Measurements from ENCODE around the gene SVEP1.

The SVEP1 gene

GRCh38 chr9:110329639-110330230 lies 249.8 kb downstream of the SVEP1 start:
- DNase-seq (ENCODE audit: insufficient read length, low spot score) (no peak), FAIRE-seq (peak; percentile 45)
- TF ChIP-seq POLR2AphosphoS5 (IDR thresholded peaks at IDR 0.05; ENCODE audit: low read depth, low read length) (no peak), POLR2A (IDR thresholded peaks at IDR 0.05; ENCODE audit: low read depth, low read length) (no peak), SPI1 (IDR thresholded peaks at IDR 0.05; ENCODE audit: low read depth, low read length) (0 out of 2 replicates have a peak, but pooled peaks have one; percentile 28), TAF1 (IDR thresholded peaks at IDR 0.05; ENCODE audit: low read depth, low read length) (no peak), POU2F2 (IDR thresholded peaks at IDR 0.05; ENCODE audit: low read depth, low read length) (no peak), PAX5 (IDR thresholded peaks at IDR 0.05; ENCODE audit: insufficient read depth, low read length, severe bottlenecking) (no peak)

- TF ChIP-seq POU2F2 (IDR thresholded peaks at IDR 0.05; ENCODE audit: low read depth, low read length) (no peak), POLR2A (IDR thresholded peaks at IDR 0.05; ENCODE audit: low read depth, low read length) (no peak), SPI1 (IDR thresholded peaks at IDR 0.05; ENCODE audit: low read depth, low read length) (no peak), TAF1 (IDR thresholded peaks at IDR 0.05; ENCODE audit: low read depth, low read length) (no peak), POLR2AphosphoS5 (IDR thresholded peaks at IDR 0.05; ENCODE audit: low read depth, low read length) (no peak), PAX5 (IDR thresholded peaks at IDR 0.05; ENCODE audit: insufficient read depth, low read length, severe bottlenecking) (no peak)
These were observed 250.8 kb downstream of the SVEP1 start for GRCh38 chr9:110328763-110329162.

GRCh38 chr9:110327716-110328115 lies 251.8 kb downstream of the SVEP1 start:
- FAIRE-seq (no peak), DNase-seq (ENCODE audit: insufficient read length, low spot score) (no peak)
- TF ChIP-seq PAX5 (IDR thresholded peaks at IDR 0.05; ENCODE audit: insufficient read depth, low read length, severe bottlenecking) (no peak), SPI1 (IDR thresholded peaks at IDR 0.05; ENCODE audit: low read depth, low read length) (no peak), POU2F2 (IDR thresholded peaks at IDR 0.05; ENCODE audit: low read depth, low read length) (no peak), TAF1 (IDR thresholded peaks at IDR 0.05; ENCODE audit: low read depth, low read length) (no peak), POLR2AphosphoS5 (IDR thresholded peaks at IDR 0.05; ENCODE audit: low read depth, low read length) (no peak), POLR2A (IDR thresholded peaks at IDR 0.05; ENCODE audit: low read depth, low read length) (no peak)

More at GRCh38 chr9:110328763-110329162, 250.8 kb downstream of the SVEP1 start:
- DNase-seq (ENCODE audit: insufficient read length, low spot score): no peak
- no peak for FAIRE-seq

- DNase-seq (ENCODE audit: insufficient read length, low spot score): no peak
- FAIRE-seq: no peak
- TF ChIP-seq POU2F2 (IDR thresholded peaks at IDR 0.05; ENCODE audit: low read depth, low read length): no peak
- no peak for TF ChIP-seq POLR2A (IDR thresholded peaks at IDR 0.05; ENCODE audit: low read depth, low read length)
- TF ChIP-seq PAX5 (IDR thresholded peaks at IDR 0.05; ENCODE audit: insufficient read depth, low read length, severe bottlenecking): no peak
- TF ChIP-seq TAF1 (IDR thresholded peaks at IDR 0.05; ENCODE audit: low read depth, low read length): no peak
- TF ChIP-seq POLR2AphosphoS5 (IDR thresholded peaks at IDR 0.05; ENCODE audit: low read depth, low read length): no peak
- TF ChIP-seq SPI1 (IDR thresholded peaks at IDR 0.05; ENCODE audit: low read depth, low read length): no peak
These were observed 255.7 kb downstream of the SVEP1 start for GRCh38 chr9:110323818-110324217.

GRCh38 chr9:110320651-110321445 lies 258.7 kb downstream of the SVEP1 start:
- no peak for TF ChIP-seq PAX5 (IDR thresholded peaks at IDR 0.05; ENCODE audit: insufficient read depth, low read length, severe bottlenecking)
- TF ChIP-seq POLR2A (IDR thresholded peaks at IDR 0.05; ENCODE audit: low read depth, low read length): no peak
- TF ChIP-seq POLR2AphosphoS5 (IDR thresholded peaks at IDR 0.05; ENCODE audit: low read depth, low read length): no peak
- no peak for TF ChIP-seq SPI1 (IDR thresholded peaks at IDR 0.05; ENCODE audit: low read depth, low read length)
- TF ChIP-seq POU2F2 (IDR thresholded peaks at IDR 0.05; ENCODE audit: low read depth, low read length): no peak
- no peak for TF ChIP-seq TAF1 (IDR thresholded peaks at IDR 0.05; ENCODE audit: low read depth, low read length)
- no peak for FAIRE-seq
- no peak for DNase-seq (ENCODE audit: insufficient read length, low spot score)

GRCh38 chr9:110319781-110320492 lies 259.6 kb downstream of the SVEP1 start:
- FAIRE-seq (no peak), DNase-seq (ENCODE audit: insufficient read length, low spot score) (no peak)
- TF ChIP-seq PAX5 (IDR thresholded peaks at IDR 0.05; ENCODE audit: insufficient read depth, low read length, severe bottlenecking) (no peak), POLR2AphosphoS5 (IDR thresholded peaks at IDR 0.05; ENCODE audit: low read depth, low read length) (no peak), SPI1 (IDR thresholded peaks at IDR 0.05; ENCODE audit: low read depth, low read length) (no peak), POU2F2 (IDR thresholded peaks at IDR 0.05; ENCODE audit: low read depth, low read length) (no peak), POLR2A (IDR thresholded peaks at IDR 0.05; ENCODE audit: low read depth, low read length) (no peak), TAF1 (IDR thresholded peaks at IDR 0.05; ENCODE audit: low read depth, low read length) (no peak)

- TF ChIP-seq POU2F2 (IDR thresholded peaks at IDR 0.05; ENCODE audit: low read depth, low read length): no peak
- TF ChIP-seq POLR2AphosphoS5 (IDR thresholded peaks at IDR 0.05; ENCODE audit: low read depth, low read length): no peak
- TF ChIP-seq PAX5 (IDR thresholded peaks at IDR 0.05; ENCODE audit: insufficient read depth, low read length, severe bottlenecking): no peak
- DNase-seq (ENCODE audit: insufficient read length, low spot score) (no peak), FAIRE-seq (no peak)
These were observed 261.6 kb downstream of the SVEP1 start for GRCh38 chr9:110317911-110318310.

- FAIRE-seq: peak; percentile 26
- TF ChIP-seq SPI1 (IDR thresholded peaks at IDR 0.05; ENCODE audit: low read depth, low read length): peak; percentile 87
- TF ChIP-seq POLR2A (IDR thresholded peaks at IDR 0.05; ENCODE audit: low read depth, low read length): no peak
- peak; percentile 42 for DNase-seq (ENCODE audit: insufficient read length, low spot score)
These were observed 263.1 kb downstream of the SVEP1 start for GRCh38 chr9:110316261-110317075.

Data from GM12891 (cell line).